HepG2 (cell line): ENCODE data around the gene COL10A1. TPM values are rescaled to one million over a fixed set of nuclear protein-coding genes. Genes with fewer than 3 reads are reported as not detected.

Experiments
- ATAC-seq: fragments of 200-7000 bp; cut with Tn5 transposase; 3 replicates; pipeline ENCODE4 v1.9.1; 2020; ENCODE audit warnings: mild to moderate bottlenecking, moderate library complexity
- BruUV-seq: library from RNA; stranded (reverse); fragments of 400-500 nt; replicated peaks from 2 replicates; lab custom pipeline; 2021; lab: Mats Ljungman, UMichigan
- CTCF ChIA-PET: fragments of 300-600 bp; formaldehyde crosslinking; extraction: SDS; loops from one replicate; lab custom pipeline; 2021; ENCODE audit warnings: low total read pairs, inconsistent platforms, low intra/inter-chr PET ratio; lab: Yijun Ruan, JAX
- POLR2A ChIA-PET: fragments of 350-600 bp; sonication (Branson Sonifier 250); formaldehyde crosslinking; loops from one replicate; lab custom pipeline; 2020; ENCODE audit warnings: antibody characterized with exemption, inconsistent platforms; lab: Yijun Ruan, JAX
- DNase-seq: peaks from one replicate; pipeline ENCODE4 v3.0.0-alpha.2; 2015; ENCODE audit warnings: low spot score
- FAIRE-seq: peaks from 3 replicates; lab custom pipeline; 2011; peaks lifted over from hg19 to GRCh38; lab: Jason Lieb, UNC
- H2AFZ ChIP-seq: one replicate; pipeline ENCODE4 v1.6.1; 2011; ENCODE audit warnings: low read length, inconsistent platforms
- H3K27ac ChIP-seq: fragments of 300-600 bp; 3 replicates; pipeline ENCODE4 v1.8.0; 2011; ENCODE audit warnings: mixed run types, mild to moderate bottlenecking, mixed read lengths, low read length, inconsistent platforms; ENCODE audit not compliant: insufficient read depth; ENCODE audit errors: extremely low read length
- H3K27me3 ChIP-seq, 2 experiments: fragments of 200-600 bp in 1 of 2; 2 replicates in 1 of 2; 3 replicates in 1 of 2; pipeline versions ENCODE4 v1.6.0 to v1.8.0; 2011; ENCODE audit warnings: low read length in 2 of 2, mild to moderate bottlenecking in 2 of 2, moderate library complexity in 2 of 2, inconsistent platforms in 1 of 2; ENCODE audit not compliant: insufficient read depth in 2 of 2, control insufficient read depth in 1 of 2
- H3K36me3 ChIP-seq, 2 experiments: fragments of 200-600 bp in 1 of 2; replicated peaks in 1 of 2; 2 replicates in 1 of 2; 3 replicates in 1 of 2; pipeline versions ENCODE4 v1.5.1 to v1.8.0; 2011; ENCODE audit warnings: low read length in 2 of 2, inconsistent platforms in 1 of 2; ENCODE audit not compliant: insufficient read depth in 2 of 2, control insufficient read depth in 1 of 2
- H3K4me1 ChIP-seq: 2 replicates; pipeline ENCODE4 v1.5.1; 2012; ENCODE audit warnings: low read length, inconsistent platforms; ENCODE audit not compliant: insufficient read depth
- H3K4me2 ChIP-seq: 2 replicates; pipeline ENCODE4 v1.6.0; 2011; ENCODE audit warnings: low read depth, low read length, inconsistent platforms
- H3K4me3 ChIP-seq, 3 experiments: fragments of 200-600 bp in 1 of 3; sonication (generic), shearing (Covaris generic) in 1 of 3; replicated peaks in 1 of 3; 2 replicates each; pipeline ENCODE4 v1.5.1; 2011 to 2016; ENCODE audit warnings: low read length in 3 of 3, inconsistent platforms in 2 of 3, low read depth in 2 of 3, mild to moderate bottlenecking in 2 of 3, control low read depth in 1 of 3, mixed read lengths in 1 of 3; ENCODE audit not compliant: insufficient read depth in 1 of 3
- H3K79me2 ChIP-seq: one replicate; pipeline ENCODE4 v1.6.1; 2011; ENCODE audit warnings: low read length, inconsistent platforms; ENCODE audit not compliant: insufficient read depth
- H3K9ac ChIP-seq: 2 replicates; pipeline ENCODE4 v1.6.0; 2011; ENCODE audit warnings: mild to moderate bottlenecking, low read depth, low read length, inconsistent platforms; ENCODE audit not compliant: insufficient read depth
- H3K9me3 ChIP-seq: 2 replicates; pipeline ENCODE4 v1.5.1; 2012; ENCODE audit warnings: mild to moderate bottlenecking, low read length
- H4K20me1 ChIP-seq: 2 replicates; pipeline ENCODE4 v1.6.0; 2011; ENCODE audit warnings: inconsistent platforms, mild to moderate bottlenecking, low read length, moderate library complexity; ENCODE audit not compliant: insufficient read depth
- ATF7-NPFF ChIP-seq: sonication (generic); formaldehyde crosslinking; IDR thresholded peaks from 2 replicates; pipeline ENCODE4 v1.8.1; 2023; ENCODE audit warnings: mild to moderate bottlenecking, low read depth, missing genetic modification reagents, moderate library complexity
- BORCS8-MEF2B ChIP-seq: sonication (generic); formaldehyde crosslinking; IDR thresholded peaks from 2 replicates; pipeline ENCODE4 v1.8.0; 2022; ENCODE audit warnings: mild to moderate bottlenecking, missing genetic modification reagents
- CBX1 ChIP-seq: IDR thresholded peaks from one replicate; pipeline ENCODE4 v1.6.1; 2016; ENCODE audit warnings: antibody characterized with exemption, low read depth
- DR1 ChIP-seq: sonication (generic); formaldehyde crosslinking; IDR thresholded peaks from 2 replicates; pipeline ENCODE4 v1.8.0; 2021; ENCODE audit warnings: mild to moderate bottlenecking, missing genetic modification reagents, inconsistent platforms
- E2F1 ChIP-seq: sonication (generic); formaldehyde crosslinking; IDR thresholded peaks from 2 replicates; pipeline ENCODE4 v1.5.0; 2020; ENCODE audit warnings: missing genetic modification reagents
- EEA1 ChIP-seq: sonication (generic); formaldehyde crosslinking; IDR thresholded peaks from 2 replicates; pipeline ENCODE4 v1.5.1; 2020; ENCODE audit warnings: mild to moderate bottlenecking, missing genetic modification reagents, borderline replicate concordance
- FOSL1 ChIP-seq: sonication (generic); formaldehyde crosslinking; IDR thresholded peaks from 2 replicates; pipeline ENCODE4 v1.9.0; 2021; ENCODE audit warnings: missing genetic modification reagents, borderline replicate concordance
- FOXA3 ChIP-seq: IDR thresholded peaks from 2 replicates; pipeline ENCODE4 v1.6.1; 2016; ENCODE audit warnings: missing genetic modification reagents, missing compliant biosample characterization
- GMEB2 ChIP-seq: IDR thresholded peaks from 2 replicates; pipeline ENCODE4 v1.6.1; 2016; ENCODE audit warnings: missing biosample characterization, missing genetic modification reagents, low read depth
- MAFF ChIP-seq: IDR thresholded peaks from 2 replicates; pipeline ENCODE4 v1.6.1; 2011; ENCODE audit warnings: low read depth, low read length, improper control_type of control experiment
- MXI1 ChIP-seq: IDR thresholded peaks from 3 replicates; pipeline ENCODE4 v1.6.1; 2012; ENCODE audit warnings: low read depth, low read length, inconsistent platforms, borderline replicate concordance
- NFE2L1 ChIP-seq: sonication (generic); formaldehyde crosslinking; IDR thresholded peaks from 2 replicates; pipeline ENCODE4 v1.4.0; 2020; ENCODE audit warnings: missing genetic modification reagents, mild to moderate bottlenecking, borderline replicate concordance
- RXRA ChIP-seq: sonication (generic); formaldehyde crosslinking; IDR thresholded peaks from 2 replicates; pipeline ENCODE4 v1.5.1; 2020; ENCODE audit warnings: missing genetic modification reagents
- SOX13 ChIP-seq, 3 experiments: fragments of 450-650 bp in 1 of 3; sonication (generic) in 1 of 3; formaldehyde crosslinking in 1 of 3; IDR thresholded peaks in 2 of 3; conservative IDR thresholded peaks in 1 of 3; 2 replicates each; pipeline versions ENCODE4 v1.5.0 to v1.6.1; 2016 to 2020; ENCODE audit warnings: antibody characterized with exemption in 1 of 3, mild to moderate bottlenecking in 1 of 3, missing compliant biosample characterization in 1 of 3, missing genetic modification reagents in 1 of 3, moderate library complexity in 1 of 3
- TBX3 ChIP-seq: fragments of 450-650 bp; IDR thresholded peaks from 2 replicates; pipeline ENCODE4 v1.6.1; 2017; ENCODE audit warnings: antibody characterized with exemption, mild to moderate bottlenecking, inconsistent platforms, borderline replicate concordance
- TP53 ChIP-seq: sonication (generic); formaldehyde crosslinking; conservative IDR thresholded peaks from 2 replicates; pipeline ENCODE4 v1.4.0; 2020; ENCODE audit warnings: missing genetic modification reagents
- ZNF414 ChIP-seq: sonication (generic); formaldehyde crosslinking; IDR thresholded peaks from 2 replicates; pipeline ENCODE4 v1.5.0; 2020; ENCODE audit warnings: missing genetic modification reagents
- ZNF816 ChIP-seq: sonication (generic); formaldehyde crosslinking; IDR thresholded peaks from 2 replicates; pipeline ENCODE4 v1.8.0; 2022; ENCODE audit warnings: missing genetic modification reagents, mild to moderate bottlenecking, borderline replicate concordance
- ZSCAN5A ChIP-seq: sonication (generic); formaldehyde crosslinking; IDR thresholded peaks from 2 replicates; pipeline ENCODE4 v1.8.0; 2022; ENCODE audit warnings: mild to moderate bottlenecking, missing genetic modification reagents, borderline replicate concordance
- WGBS: methylation state at CpG from one replicate; pipeline ENCODE4 v1.1.6; 2017; ENCODE audit warnings: low lambda C conversion rate; 5-methylcytosine and 5-hydroxymethylcytosine counted together
- in situ Hi-C: cut with HindIII; loops from 2 replicates; pipeline ENCODE4 v1.10.0; 2017; ENCODE audit warnings: low pct_unique_long_range_greater_than_20kb; ENCODE audit not compliant: extremely low pct_ligation_motif_present
- intact Hi-C: fragments of 100-400 bp; cut with micrococcal nuclease; formaldehyde crosslinking; loops from one replicate; pipeline ENCODE4 v1.10.0; 2022; ENCODE audit not compliant: unreplicated experiment
- polyA plus RNA-seq, 8 experiments: library from polyadenylated mRNA; depleted of rRNA in 3 of 8; stranded (reverse) in 7 of 8; unstranded in 1 of 8; fragments of >200 nt; fragmentation: Illumina TruSeq in 4 of 8; extraction: Trizol in 4 of 8; gene quantifications; 2 replicates each; pipeline versions ENCODE4 v1.2.1 to v1.2.3, GENCODE V29; 2011 to 2016; ENCODE audit warnings: low read depth in 4 of 8, missing spikeins in 1 of 8, mixed read lengths in 1 of 8; ENCODE audit not compliant: insufficient read depth in 1 of 8
- total RNA-seq, 5 experiments: library from RNA; depleted of rRNA; stranded (reverse); fragments of >200 nt; fragmentation: Illumina TruSeq; extraction: Trizol; gene quantifications; 2 replicates each; pipeline ENCODE4 v1.2.3, GENCODE V29; 2016; ENCODE audit warnings: low read depth in 1 of 5

COL10A1 gene
- total and polyA plus RNA-seq, 2 of the 13 experiments (the other 11 are each of a cell fraction or from before 2014, with no cell fraction given): 0.07 TPM; not detected in 1

GRCh38 chr6:116070616-116071389 lies 55.1 kb downstream of the COL10A1 start:
- WGBS: 76% methylated on average over 2 of the region's 2 CpGs
- no peaks in the 10 kb centered on the region for H3K36me3 ChIP-seq
- POLR2A ChIA-PET: interaction anchor here (1.5 to 4.7 kb wide), 2 partner anchors 10 to 30 kb away, joined by 6 to 27 read pairs; partner anchors contain the start of genes FRK and NT5DC1
- H4K20me1 ChIP-seq: no peaks in the 10 kb centered on the region
- in situ Hi-C loops: no loop called here
- H3K4me2 ChIP-seq: no peak overlapping the region
- BruUV-seq: no TSS peak
- H3K27me3 ChIP-seq: no peaks in the 10 kb centered on the region
- intact Hi-C loops: loop anchor here (1.0 kb wide), 1 partner anchor 10 kb away; no protein-coding TSS in a partner anchor
- no peaks in the 10 kb centered on the region for H3K9me3 ChIP-seq
- peaks cover 47% of the 10 kb centered on the region for H3K4me1 ChIP-seq
- no peak overlapping the region for H3K9ac ChIP-seq
- no peak overlapping the region for H2AFZ ChIP-seq
- CTCF ChIA-PET: no interaction called here
- ATAC-seq: no peak; the same call in 1 of the 3 replicates
- H3K27ac ChIP-seq: no peak overlapping the region
- no peak overlapping the region; a peak in 1 of 6 replicates for H3K4me3 ChIP-seq
- no peaks in the 10 kb centered on the region for H3K79me2 ChIP-seq
- peak; percentile 70 for DNase-seq
- FAIRE-seq: no peak
- TF ChIP-seq CBX1 (no peak), DR1 (CRISPR knock-in tag) (no peak), ATF7-NPFF (CRISPR knock-in tag) (no peak), NFE2L1 (CRISPR knock-in tag) (no peak), MAFF (no peak), EEA1 (no peak), RXRA (CRISPR knock-in tag) (no peak), TP53 (CRISPR knock-in tag) (no peak), E2F1 (CRISPR knock-in tag) (no peak), MXI1 (no peak), BORCS8-MEF2B (CRISPR knock-in tag) (no peak), FOSL1 (peak; percentile 70; the same call in 1 of the 2 replicates), GMEB2 (CRISPR knock-in tag) (no peak), ZNF414 (CRISPR knock-in tag) (no peak), ZNF816 (CRISPR knock-in tag) (no peak), ZSCAN5A (CRISPR knock-in tag) (no peak), FOXA3 (CRISPR knock-in tag) (peak; percentile 93), TBX3 (peak; percentile 72; the same call in 1 of the 2 replicates), SOX13 (IDR thresholded peaks at IDR 0.05) (no peak), SOX13 (CRISPR knock-in tag; conservative IDR thresholded peaks at IDR 0.05 in 1 of 2, IDR thresholded peaks at IDR 0.05 in 1 of 2) (peak in 1 of 2 experiments; percentile 62; a peak in 1 of 4 replicates)
